ENCODE results near the gene FHAD1. TPM values are rescaled to one million over a fixed set of nuclear protein-coding genes. Genes with fewer than 3 reads are reported as not detected.

Gene FHAD1
- total and polyA plus RNA-seq, 9 of the 15 experiments (the other 6 are each of a cell fraction or from before 2014, with no cell fraction given): 0.32 to 2.1 (median 1.5) TPM; not detected in 1

GRCh38 chr1:15446212-15446611 is 199.2 kb downstream of the FHAD1 start:
- no peaks in the 10 kb centered on the region for H3K9me1 ChIP-seq (ENCODE audit: control insufficient read depth, insufficient read depth, low read length)
- H3K4me1 ChIP-seq (replicated peaks in 1 of 2; ENCODE audit: control insufficient read depth in 2 of 2, insufficient read depth in 2 of 2, low read length in 2 of 2): peaks cover 7 to 12% of the 10 kb centered on the region in 2 experiments; a peak in 4 of 5 replicates
- no peaks in the 10 kb centered on the region for H4K20me1 ChIP-seq (replicated peaks; ENCODE audit: control insufficient read depth, insufficient read depth, low read length)
- CTCF ChIA-PET (ENCODE audit: low intra/inter-chr PET ratio): no interaction called here
- POLR2A ChIA-PET: no interaction called here
- H3K4me3 ChIP-seq: no peak overlapping the region
- in situ Hi-C loops (cut with MboI) (no loop called here), intact Hi-C loops (cut with micrococcal nuclease) (no loop called here)
- TF ChIP-seq, protein P1, sequence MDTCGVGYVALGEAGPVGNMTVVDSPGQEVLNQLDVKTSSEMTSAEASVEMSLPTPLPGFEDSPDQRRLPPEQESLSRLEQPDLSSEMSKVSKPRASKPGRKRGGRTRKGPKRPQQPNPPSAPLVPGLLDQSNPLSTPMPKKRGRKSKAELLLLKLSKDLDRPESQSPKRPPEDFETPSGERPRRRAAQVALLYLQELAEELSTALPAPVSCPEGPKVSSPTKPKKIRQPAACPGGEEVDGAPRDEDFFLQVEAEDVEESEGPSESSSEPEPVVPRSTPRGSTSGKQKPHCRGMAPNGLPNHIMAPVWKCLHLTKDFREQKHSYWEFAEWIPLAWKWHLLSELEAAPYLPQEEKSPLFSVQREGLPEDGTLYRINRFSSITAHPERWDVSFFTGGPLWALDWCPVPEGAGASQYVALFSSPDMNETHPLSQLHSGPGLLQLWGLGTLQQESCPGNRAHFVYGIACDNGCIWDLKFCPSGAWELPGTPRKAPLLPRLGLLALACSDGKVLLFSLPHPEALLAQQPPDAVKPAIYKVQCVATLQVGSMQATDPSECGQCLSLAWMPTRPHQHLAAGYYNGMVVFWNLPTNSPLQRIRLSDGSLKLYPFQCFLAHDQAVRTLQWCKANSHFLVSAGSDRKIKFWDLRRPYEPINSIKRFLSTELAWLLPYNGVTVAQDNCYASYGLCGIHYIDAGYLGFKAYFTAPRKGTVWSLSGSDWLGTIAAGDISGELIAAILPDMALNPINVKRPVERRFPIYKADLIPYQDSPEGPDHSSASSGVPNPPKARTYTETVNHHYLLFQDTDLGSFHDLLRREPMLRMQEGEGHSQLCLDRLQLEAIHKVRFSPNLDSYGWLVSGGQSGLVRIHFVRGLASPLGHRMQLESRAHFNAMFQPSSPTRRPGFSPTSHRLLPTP (IDR thresholded peaks at IDR 0.05; ENCODE audit: borderline replicate concordance, extremely low read depth, insufficient read length): no peak
- no peak for TF ChIP-seq MYBL2 (IDR thresholded peaks at IDR 0.05; ENCODE audit: low read depth)
- TF ChIP-seq MYBL2 (CRISPR knock-in tag; IDR thresholded peaks at IDR 0.05; ENCODE audit: borderline replicate concordance): no peak
- TF ChIP-seq ZNF217 (CRISPR knock-in tag; IDR thresholded peaks at IDR 0.05): no peak
- no peak for TF ChIP-seq ZBTB8A (IDR thresholded peaks at IDR 0.05; ENCODE audit: partially characterized antibody)
- TF ChIP-seq KLF10 (CRISPR knock-in tag; IDR thresholded peaks at IDR 0.05): no peak
- no peak for TF ChIP-seq SNIP1 (IDR thresholded peaks at IDR 0.05; ENCODE audit: low read depth)
- TF ChIP-seq, protein P2, sequence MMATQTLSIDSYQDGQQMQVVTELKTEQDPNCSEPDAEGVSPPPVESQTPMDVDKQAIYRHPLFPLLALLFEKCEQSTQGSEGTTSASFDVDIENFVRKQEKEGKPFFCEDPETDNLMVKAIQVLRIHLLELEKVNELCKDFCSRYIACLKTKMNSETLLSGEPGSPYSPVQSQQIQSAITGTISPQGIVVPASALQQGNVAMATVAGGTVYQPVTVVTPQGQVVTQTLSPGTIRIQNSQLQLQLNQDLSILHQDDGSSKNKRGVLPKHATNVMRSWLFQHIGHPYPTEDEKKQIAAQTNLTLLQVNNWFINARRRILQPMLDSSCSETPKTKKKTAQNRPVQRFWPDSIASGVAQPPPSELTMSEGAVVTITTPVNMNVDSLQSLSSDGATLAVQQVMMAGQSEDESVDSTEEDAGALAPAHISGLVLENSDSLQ (IDR thresholded peaks at IDR 0.05): no peak
- TF ChIP-seq SP1 (CRISPR knock-in tag; IDR thresholded peaks at IDR 0.05): no peak
- TF ChIP-seq FOSL1 (tag; conservative IDR thresholded peaks at IDR 0.05): no peak
- no peak for TF ChIP-seq CCAR2 (IDR thresholded peaks at IDR 0.05; ENCODE audit: low read depth, low read length)
- no peak for TF ChIP-seq RBM25 (IDR thresholded peaks at IDR 0.05; ENCODE audit: low read depth, low read length, severe bottlenecking)
- TF ChIP-seq, protein P3, sequence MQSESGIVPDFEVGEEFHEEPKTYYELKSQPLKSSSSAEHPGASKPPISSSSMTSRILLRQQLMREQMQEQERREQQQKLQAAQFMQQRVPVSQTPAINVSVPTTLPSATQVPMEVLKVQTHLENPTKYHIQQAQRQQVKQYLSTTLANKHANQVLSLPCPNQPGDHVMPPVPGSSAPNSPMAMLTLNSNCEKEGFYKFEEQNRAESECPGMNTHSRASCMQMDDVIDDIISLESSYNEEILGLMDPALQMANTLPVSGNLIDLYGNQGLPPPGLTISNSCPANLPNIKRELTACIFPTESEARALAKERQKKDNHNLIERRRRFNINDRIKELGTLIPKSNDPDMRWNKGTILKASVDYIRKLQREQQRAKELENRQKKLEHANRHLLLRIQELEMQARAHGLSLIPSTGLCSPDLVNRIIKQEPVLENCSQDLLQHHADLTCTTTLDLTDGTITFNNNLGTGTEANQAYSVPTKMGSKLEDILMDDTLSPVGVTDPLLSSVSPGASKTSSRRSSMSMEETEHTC (IDR thresholded peaks at IDR 0.05): no peak
- no TSS peak for BruUV-seq (replicated peaks)
- no peaks in the 10 kb centered on the region for H3K79me2 ChIP-seq (ENCODE audit: control insufficient read depth, insufficient read depth, low read length)
- no peak overlapping the region for H2AFZ ChIP-seq (ENCODE audit: low read depth, low read length)
- 22% methylated on average over 4 of the region's 4 CpGs for WGBS (ENCODE audit: insufficient coverage, low coverage, missing lambda C conversion rate)
- no peak for ATAC-seq
- no peak overlapping the region for H3K4me2 ChIP-seq (ENCODE audit: insufficient read depth, low read length)
- H3K27ac ChIP-seq (ENCODE audit: extremely low read depth, low read depth, low read length): no peak overlapping the region
- H3K9me3 ChIP-seq (replicated peaks; ENCODE audit: control insufficient read depth, insufficient read depth, low read depth, low read length): no peaks in the 10 kb centered on the region
- no peak for FAIRE-seq
- no peak for DNase-seq (ENCODE audit: extremely low read depth in 1 of 4, low spot score in 3 of 4)
- H3K9ac ChIP-seq (ENCODE audit: insufficient read depth in 1 of 2, low read depth in 2 of 2, low read length in 2 of 2): no peak overlapping the region; a peak in 1 of 4 replicates
- H3K36me3 ChIP-seq (ENCODE audit: control insufficient read depth, insufficient read depth, low read length): no peaks in the 10 kb centered on the region
- H3K27me3 ChIP-seq (ENCODE audit: control insufficient read depth in 2 of 2, insufficient read depth in 2 of 2, low read length in 2 of 2): no peaks in the 10 kb centered on the region

Measured in K562 (cell line).